ENCODE data around the gene AKT1S1.

Gene AKT1S1

DNA sequence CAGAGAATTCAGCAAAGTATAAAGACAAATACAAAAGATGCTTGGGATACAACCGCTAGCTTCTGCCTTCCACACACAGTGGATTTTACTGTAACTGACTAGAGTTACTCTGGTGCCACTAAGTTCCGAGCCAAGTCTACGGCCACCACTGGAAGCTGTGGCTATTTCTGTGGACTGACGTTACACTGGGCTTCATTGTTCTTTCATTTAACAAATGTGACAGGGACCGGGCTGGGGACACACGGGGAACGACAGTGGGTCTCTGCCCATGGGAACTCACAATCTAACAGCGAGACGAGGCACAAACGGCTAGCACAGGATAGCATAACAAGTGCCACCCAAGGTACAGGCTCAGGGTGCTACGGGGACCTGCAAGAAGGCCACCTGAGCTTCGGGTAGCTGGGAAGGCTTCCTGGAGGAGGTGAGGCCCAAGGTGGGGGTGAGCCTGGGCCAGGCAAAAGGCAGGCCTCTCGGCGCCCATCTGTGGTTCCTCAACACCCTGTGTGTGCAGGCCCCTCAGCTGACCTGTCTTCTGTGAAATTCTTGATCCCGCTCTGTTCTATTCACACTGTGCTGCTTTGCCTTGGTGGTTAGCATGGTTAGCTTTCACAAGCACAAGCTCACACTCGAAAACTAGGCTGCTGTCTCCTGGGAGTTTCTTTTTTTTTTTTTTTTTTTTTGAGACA lies 29.9 kb upstream of the AKT1S1 start:
- Histone ChIP-seq H3K9me3 (ENCODE audit: control insufficient read depth, low read length) (no peaks in the 10 kb centered on the region), H3K4me2 (ENCODE audit: low read length) (no peak overlapping the region), H3K36me3 (ENCODE audit: control insufficient read depth, insufficient read depth, low read length) (no peaks in the 10 kb centered on the region), H3K4me1 (no peaks in the 10 kb centered on the region), H2AFZ (no peak overlapping the region), H3K27ac (no peak overlapping the region), H3K9ac (no peak overlapping the region), H3K4me3 (ENCODE audit: low read depth, low read length) (no peak overlapping the region), H3K79me2 (peaks cover 4% of the 10 kb centered on the region), H3K27me3 (ENCODE audit: control insufficient read depth, insufficient read depth, low read length) (no peaks in the 10 kb centered on the region)
- TF ChIP-seq, protein P1, sequence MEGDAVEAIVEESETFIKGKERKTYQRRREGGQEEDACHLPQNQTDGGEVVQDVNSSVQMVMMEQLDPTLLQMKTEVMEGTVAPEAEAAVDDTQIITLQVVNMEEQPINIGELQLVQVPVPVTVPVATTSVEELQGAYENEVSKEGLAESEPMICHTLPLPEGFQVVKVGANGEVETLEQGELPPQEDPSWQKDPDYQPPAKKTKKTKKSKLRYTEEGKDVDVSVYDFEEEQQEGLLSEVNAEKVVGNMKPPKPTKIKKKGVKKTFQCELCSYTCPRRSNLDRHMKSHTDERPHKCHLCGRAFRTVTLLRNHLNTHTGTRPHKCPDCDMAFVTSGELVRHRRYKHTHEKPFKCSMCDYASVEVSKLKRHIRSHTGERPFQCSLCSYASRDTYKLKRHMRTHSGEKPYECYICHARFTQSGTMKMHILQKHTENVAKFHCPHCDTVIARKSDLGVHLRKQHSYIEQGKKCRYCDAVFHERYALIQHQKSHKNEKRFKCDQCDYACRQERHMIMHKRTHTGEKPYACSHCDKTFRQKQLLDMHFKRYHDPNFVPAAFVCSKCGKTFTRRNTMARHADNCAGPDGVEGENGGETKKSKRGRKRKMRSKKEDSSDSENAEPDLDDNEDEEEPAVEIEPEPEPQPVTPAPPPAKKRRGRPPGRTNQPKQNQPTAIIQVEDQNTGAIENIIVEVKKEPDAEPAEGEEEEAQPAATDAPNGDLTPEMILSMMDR (IDR thresholded peaks at IDR 0.05): no peak

GRCh38 chr19:49904136-49904535 lies 27.0 kb upstream of the AKT1S1 start:
- H3K9ac ChIP-seq: no peak overlapping the region
- no peaks in the 10 kb centered on the region for H3K27me3 ChIP-seq (ENCODE audit: control insufficient read depth, insufficient read depth, low read length)
- no peaks in the 10 kb centered on the region for H3K36me3 ChIP-seq (ENCODE audit: control insufficient read depth, insufficient read depth, low read length)
- H3K4me3 ChIP-seq (ENCODE audit: low read depth, low read length): no peak overlapping the region
- peaks cover 4% of the 10 kb centered on the region for H3K79me2 ChIP-seq
- H3K4me2 ChIP-seq (ENCODE audit: low read length): no peak overlapping the region
- H3K9me3 ChIP-seq (ENCODE audit: control insufficient read depth, low read length): no peaks in the 10 kb centered on the region
- TF ChIP-seq, protein P1 (IDR thresholded peaks at IDR 0.05): no peak
- no peaks in the 10 kb centered on the region for H3K4me1 ChIP-seq
- H3K27ac ChIP-seq: no peak overlapping the region
- no peak overlapping the region for H2AFZ ChIP-seq

GRCh38 chr19:49896863-49897621 lies 19.9 kb upstream of the AKT1S1 start, which contains the start of gene IL4I1:
Gene IL4I1, minus strand, starts transcription at chr19:49896887. Its CDS starts 727 bp downstream, at chr19:49896160.
- Histone ChIP-seq H3K4me2 (ENCODE audit: low read length) (no peak within 1 kb of the TSS), H3K4me3 (ENCODE audit: low read depth, low read length) (no peak within 1 kb of the TSS), H3K36me3 (ENCODE audit: control insufficient read depth, insufficient read depth, low read length) (no peaks in the 10 kb centered on the region), H3K27ac (no peak within 1 kb of the TSS), H3K79me2 (no peaks in the 10 kb centered on the region), H2AFZ (peak within 1 kb of the TSS; percentile 28), H3K9me3 (ENCODE audit: control insufficient read depth, low read length) (no peaks in the 10 kb centered on the region), H3K27me3 (ENCODE audit: control insufficient read depth, insufficient read depth, low read length) (no peaks in the 10 kb centered on the region), H3K9ac (no peak within 1 kb of the TSS), H3K4me1 (no peaks in the 10 kb centered on the region)
- TF ChIP-seq, protein P1 (IDR thresholded peaks at IDR 0.05): no peak

DNA sequence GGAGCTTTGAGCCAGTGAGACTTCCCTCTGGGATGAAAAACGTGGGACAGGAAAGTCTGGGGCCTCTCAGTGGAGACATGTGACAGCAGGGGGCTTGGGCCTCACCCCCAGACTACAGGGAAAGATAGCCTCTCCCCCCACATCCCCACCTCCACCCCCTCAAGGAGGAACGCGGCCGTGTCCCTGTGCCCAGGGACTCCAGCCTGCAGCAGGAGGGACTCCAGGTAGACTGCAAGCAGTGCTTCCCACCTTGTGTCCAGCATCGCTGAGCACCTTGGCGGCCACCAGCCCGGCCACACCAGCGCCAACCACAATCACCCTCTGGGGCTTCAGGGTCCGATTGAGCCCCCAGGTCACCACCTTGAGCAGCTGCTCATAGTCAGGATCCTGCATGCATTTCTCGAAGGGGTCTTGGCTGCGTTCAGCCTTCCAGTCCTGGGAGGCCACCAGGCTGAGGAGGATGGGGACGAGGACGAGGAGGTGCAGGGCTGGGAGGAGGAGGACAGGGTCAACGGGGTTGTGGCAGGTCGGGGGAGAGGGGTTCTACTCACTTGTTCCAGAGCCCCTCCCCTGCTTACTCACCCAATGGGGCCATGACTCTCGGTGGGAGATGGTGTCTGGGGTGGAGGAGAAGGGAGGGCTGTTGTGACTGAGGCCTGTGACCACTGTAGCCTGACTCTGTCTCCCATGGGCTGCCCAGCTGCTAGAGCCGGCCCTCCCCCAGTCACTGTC lies 18.6 kb upstream of the AKT1S1 start:
- Histone ChIP-seq H3K36me3 (ENCODE audit: control insufficient read depth, insufficient read depth, low read length) (no peaks in the 10 kb centered on the region), H3K27ac (no peak overlapping the region), H3K79me2 (no peaks in the 10 kb centered on the region), H3K9ac (no peak overlapping the region), H3K4me2 (ENCODE audit: low read length) (no peak overlapping the region), H2AFZ (no peak overlapping the region), H3K9me3 (ENCODE audit: control insufficient read depth, low read length) (no peaks in the 10 kb centered on the region), H3K27me3 (ENCODE audit: control insufficient read depth, insufficient read depth, low read length) (no peaks in the 10 kb centered on the region), H3K4me3 (ENCODE audit: low read depth, low read length) (no peak overlapping the region), H3K4me1 (no peaks in the 10 kb centered on the region)
- TF ChIP-seq, protein P1 (IDR thresholded peaks at IDR 0.05): no peak
